ENCODE results near the gene BCKDHA. TPM values are rescaled to one million over a fixed set of nuclear protein-coding genes. Genes with fewer than 3 reads are reported as not detected.
"Not testable (repeated sequence)": the region's sequence is repeated elsewhere in the genome, so short reads cannot be mapped to it uniquely, and the experiment has no call there.

BCKDHA gene
- total and polyA plus RNA-seq, 8 donors: 1.8 to 80.6 (median 43.1) TPM

- peaks cover 27 to 33% (median 32%) of the 10 kb centered on the region in 4 donors for H3K4me1 ChIP-seq
- H3K27ac ChIP-seq: peak overlapping the region in 1 of 5 donors; percentile 31
- no peak overlapping the region for H3K4me3 ChIP-seq
- TF ChIP-seq CTCF (IDR thresholded peaks at IDR 0.05) (no peak), POLR2A (IDR thresholded peaks at IDR 0.05) (no peak), POLR2AphosphoS5 (IDR thresholded peaks at IDR 0.05) (no peak), EP300 (IDR thresholded peaks at IDR 0.05) (no peak)
- DNase-seq: no peak
- H3K9me3 ChIP-seq: no peaks in the 10 kb centered on the region
- WGBS, 5 donors: 80 to 95% (median 88%) methylated on average over 6 of the region's 6 CpGs
- no peaks in the 10 kb centered on the region for H3K27me3 ChIP-seq
- intact Hi-C loops (cut with DNase I; ENCODE audit: low total_unique reads): no loop called here
- peaks cover 18 to 59% (median 56%) of the 10 kb centered on the region in 4 donors for H3K36me3 ChIP-seq
Measured at GRCh38 chr19:41430922-41431321, 33.3 kb downstream of the BCKDHA start.

- peak in 1 of 2 donors; percentile 60 for DNase-seq
- H3K4me3 ChIP-seq: no peak overlapping the region
- H3K9me3 ChIP-seq: no peaks in the 10 kb centered on the region
- H3K4me1 ChIP-seq: peaks cover 21 to 25% (median 24%) of the 10 kb centered on the region in 4 donors
- TF ChIP-seq POLR2AphosphoS5 (IDR thresholded peaks at IDR 0.05): no peak
- TF ChIP-seq POLR2A (IDR thresholded peaks at IDR 0.05): no peak
- TF ChIP-seq CTCF (IDR thresholded peaks at IDR 0.05): peak in 2 of 7 experiments; percentile 16 to 17
- TF ChIP-seq EP300 (IDR thresholded peaks at IDR 0.05): no peak
- H3K27me3 ChIP-seq: no peaks in the 10 kb centered on the region
- 60 to 67% (median 65%) methylated on average over 23 of the region's 23 CpGs for WGBS, 5 donors
- intact Hi-C loops (cut with DNase I; ENCODE audit: low total_unique reads): no loop called here
- peaks cover 23 to 62% (median 60%) of the 10 kb centered on the region in 4 donors for H3K36me3 ChIP-seq
- peak overlapping the region in 2 of 5 donors; percentile 14 to 40 for H3K27ac ChIP-seq
Measured at GRCh38 chr19:41431426-41432386, 34.1 kb downstream of the BCKDHA start.

- no peak for DNase-seq
- Histone ChIP-seq H3K4me1 (peaks cover 8 to 13% (median 12%) of the 10 kb centered on the region in 4 donors), H3K9me3 (no peaks in the 10 kb centered on the region), H3K27me3 (no peaks in the 10 kb centered on the region), H3K4me3 (no peak overlapping the region), H3K36me3 (peaks cover 29 to 77% (median 74%) of the 10 kb centered on the region in 4 donors), H3K27ac (no peak overlapping the region)
- TF ChIP-seq POLR2AphosphoS5 (IDR thresholded peaks at IDR 0.05): no peak
- no peak for TF ChIP-seq CTCF (IDR thresholded peaks at IDR 0.05)
- TF ChIP-seq EP300 (IDR thresholded peaks at IDR 0.05): no peak
- no peak for TF ChIP-seq POLR2A (IDR thresholded peaks at IDR 0.05)
- intact Hi-C loops (cut with DNase I; ENCODE audit: low total_unique reads): no loop called here
- WGBS, 5 donors: 85 to 92% (median 89%) methylated on average over 12 to 18 of the region's 18 CpGs
Measured at GRCh38 chr19:41433171-41433570, 35.6 kb downstream of the BCKDHA start.

- no peak overlapping the region for H3K4me3 ChIP-seq
- intact Hi-C loops (cut with DNase I; ENCODE audit: low total_unique reads): no loop called here
- peaks cover 0 to 15% (median 14%) of the 10 kb centered on the region in 4 donors for H3K4me1 ChIP-seq
- H3K27ac ChIP-seq: no peak overlapping the region
- H3K36me3 ChIP-seq: peaks cover 30 to 78% (median 75%) of the 10 kb centered on the region in 4 donors
- DNase-seq: no peak
- H3K9me3 ChIP-seq: no peaks in the 10 kb centered on the region
- TF ChIP-seq CTCF (IDR thresholded peaks at IDR 0.05) (no peak), POLR2AphosphoS5 (IDR thresholded peaks at IDR 0.05) (no peak), POLR2A (IDR thresholded peaks at IDR 0.05) (no peak), EP300 (IDR thresholded peaks at IDR 0.05) (no peak)
- WGBS, 5 donors: 74 to 77% (median 75%) methylated on average over 5 of the region's 5 CpGs
- H3K27me3 ChIP-seq: no peaks in the 10 kb centered on the region
Measured at GRCh38 chr19:41434450-41434849, 36.8 kb downstream of the BCKDHA start.

- peaks cover 30 to 72% (median 71%) of the 10 kb centered on the region in 4 donors for H3K36me3 ChIP-seq
- H3K27ac ChIP-seq; H3K27me3 ChIP-seq; intact Hi-C loops (cut with DNase I; ENCODE audit: low total_unique reads); H3K9me3 ChIP-seq; DNase-seq; H3K4me3 ChIP-seq: not testable (repeated sequence)
- 95 to 99% (median 98%) methylated on average over 8 to 11 of the region's 11 CpGs for WGBS, 5 donors
- peaks cover 0 to 20% (median 17%) of the 10 kb centered on the region in 4 donors for H3K4me1 ChIP-seq
Measured at GRCh38 chr19:41435376-41435775, 37.8 kb downstream of the BCKDHA start.

Measured in stomach (tissue), 9 donors.